K562 (cell line): ENCODE measurements around the gene TMEM129. TPM values are rescaled to one million over a fixed set of nuclear protein-coding genes. Genes with fewer than 3 reads are reported as not detected.

Source experiments
- AFF1 ChIP-seq, 2 experiments: fragments of 450-650 bp; IDR thresholded peaks; 2 replicates each; pipeline ENCODE4 v1.6.1; 2018; ENCODE audit warnings: mild to moderate bottlenecking in 2 of 2, low read depth in 1 of 2; ENCODE audit not compliant: partially characterized antibody in 2 of 2
- CTBP1 ChIP-seq: fragments of 450-650 bp; IDR thresholded peaks from 2 replicates; pipeline ENCODE4 v1.6.1; 2016; ENCODE audit warnings: borderline replicate concordance
- HDAC6 ChIP-seq: IDR thresholded peaks from 2 replicates; pipeline ENCODE4 v1.6.1; 2012; ENCODE audit warnings: low read depth, mild to moderate bottlenecking, control low read depth, inconsistent platforms, low read length, moderate library complexity
- IFI16 ChIP-seq: fragments of 250-450 bp; sonication (Bioruptor Pico); IDR thresholded peaks from 2 replicates; pipeline ENCODE4 v2.1.2; 2022; ENCODE audit warnings: mild to moderate bottlenecking, inconsistent platforms
- LCOR ChIP-seq: sonication (generic); formaldehyde crosslinking; IDR thresholded peaks from 2 replicates; pipeline ENCODE4 v1.8.0; 2022; ENCODE audit warnings: mild to moderate bottlenecking, missing genetic modification reagents
- NFE2 ChIP-seq: IDR thresholded peaks from 2 replicates; pipeline ENCODE4 v1.6.1; 2014; ENCODE audit warnings: antibody characterized with exemption, low read depth
- NFE2L1 ChIP-seq: fragments of 450-650 bp; IDR thresholded peaks from 2 replicates; pipeline ENCODE4 v1.6.1; 2016; ENCODE audit warnings: missing genetic modification characterization, low read depth, mild to moderate bottlenecking, missing compliant biosample characterization, moderate library complexity, borderline replicate concordance
- POLR2G ChIP-seq: fragments of 200-400 bp; formaldehyde crosslinking; IDR thresholded peaks from 2 replicates; pipeline ENCODE4 v1.6.1; 2017; ENCODE audit warnings: low read depth, mild to moderate bottlenecking, antibody characterized with exemption, low read length, moderate library complexity
- PURB ChIP-seq: sonication (generic); formaldehyde crosslinking; IDR thresholded peaks from 2 replicates; pipeline ENCODE4 v1.9.0; 2021; ENCODE audit warnings: low read depth, mild to moderate bottlenecking, missing genetic modification reagents
- SAFB2 ChIP-seq: fragments of 200-400 bp; formaldehyde crosslinking; IDR thresholded peaks from 2 replicates; pipeline ENCODE4 v1.6.1; 2018; ENCODE audit warnings: borderline replicate concordance, low read length, low read depth, moderate library complexity; ENCODE audit not compliant: severe bottlenecking
- SETDB1 ChIP-seq: IDR thresholded peaks from one replicate; pipeline ENCODE4 v1.6.1; 2012; ENCODE audit warnings: low read length, control low read depth, inconsistent platforms
- SIN3A ChIP-seq, 2 experiments: fragments of 150-350 bp in 1 of 2; IDR thresholded peaks; 2 replicates each; pipeline ENCODE4 v1.6.1; 2011 to 2016; ENCODE audit warnings: borderline replicate concordance in 2 of 2, low read depth in 2 of 2, low read length in 2 of 2, mild to moderate bottlenecking in 2 of 2, moderate library complexity in 2 of 2; ENCODE audit not compliant: control insufficient read depth in 1 of 2
- TEAD4 ChIP-seq, 2 experiments: sonication (generic) in 1 of 2; formaldehyde crosslinking in 1 of 2; IDR thresholded peaks; 2 replicates each; pipeline versions ENCODE4 v1.6.1 to v1.8.0; 2012 to 2022; ENCODE audit warnings: borderline replicate concordance in 1 of 2, inconsistent platforms in 1 of 2, low read length in 1 of 2, mild to moderate bottlenecking in 1 of 2, missing genetic modification reagents in 1 of 2
- ZNF79 ChIP-seq: fragments of 250-450 bp; sonication (Bioruptor Pico); IDR thresholded peaks from 2 replicates; pipeline ENCODE4 v1.4.0; 2020; ENCODE audit warnings: low read depth, mild to moderate bottlenecking, moderate library complexity
- polyA plus RNA-seq, 8 experiments: library from polyadenylated mRNA; depleted of rRNA in 4 of 8; stranded (reverse) in 5 of 8; unstranded in 3 of 8; fragments of >200 nt; fragmentation: Nextera tagmentation in 2 of 8; fragmentation: Illumina TruSeq in 1 of 8; extraction: Ambion mirVana in 2 of 8; extraction: Trizol in 1 of 8; gene quantifications; 2 replicates each; pipeline versions ENCODE4 v1.2.1 to v1.2.3, GENCODE V29; 2011 to 2014; ENCODE audit warnings: inconsistent platforms in 1 of 8, missing spikeins in 1 of 8
- total RNA-seq, 7 experiments: library from RNA; depleted of rRNA in 6 of 7; stranded (reverse); fragments of >200 nt in 6 of 7; fragmentation: Illumina TruSeq in 2 of 7; extraction: Trizol in 2 of 7; gene quantifications; 2 replicates each; pipeline versions ENCODE4 v1.2.1 to v1.2.3, GENCODE V29; 2011 to 2021; ENCODE audit warnings: low replicate concordance in 1 of 7
- TF ChIP-seq, protein P1 (sequence below): sonication (generic); formaldehyde crosslinking; IDR thresholded peaks from 2 replicates; pipeline ENCODE4 v1.8.1; 2023; ENCODE audit warnings: missing genetic modification reagents, mild to moderate bottlenecking, borderline replicate concordance
- TF ChIP-seq, protein P2 (sequence below): sonication (generic); formaldehyde crosslinking; IDR thresholded peaks from 2 replicates; pipeline ENCODE4 v1.8.1; 2023; ENCODE audit warnings: mild to moderate bottlenecking, missing genetic modification reagents, moderate library complexity

TMEM129 gene
- total and polyA plus RNA-seq, 9 of the 15 experiments (the other 6 are each of a cell fraction or from before 2014, with no cell fraction given) = 0.34 to 47.2 (median 18.8) TPM

GRCh38 chr4:1721003-1721665, at the start of gene TMEM129, which contains the start of gene TACC3 (continued):
- TF ChIP-seq, protein P1, sequence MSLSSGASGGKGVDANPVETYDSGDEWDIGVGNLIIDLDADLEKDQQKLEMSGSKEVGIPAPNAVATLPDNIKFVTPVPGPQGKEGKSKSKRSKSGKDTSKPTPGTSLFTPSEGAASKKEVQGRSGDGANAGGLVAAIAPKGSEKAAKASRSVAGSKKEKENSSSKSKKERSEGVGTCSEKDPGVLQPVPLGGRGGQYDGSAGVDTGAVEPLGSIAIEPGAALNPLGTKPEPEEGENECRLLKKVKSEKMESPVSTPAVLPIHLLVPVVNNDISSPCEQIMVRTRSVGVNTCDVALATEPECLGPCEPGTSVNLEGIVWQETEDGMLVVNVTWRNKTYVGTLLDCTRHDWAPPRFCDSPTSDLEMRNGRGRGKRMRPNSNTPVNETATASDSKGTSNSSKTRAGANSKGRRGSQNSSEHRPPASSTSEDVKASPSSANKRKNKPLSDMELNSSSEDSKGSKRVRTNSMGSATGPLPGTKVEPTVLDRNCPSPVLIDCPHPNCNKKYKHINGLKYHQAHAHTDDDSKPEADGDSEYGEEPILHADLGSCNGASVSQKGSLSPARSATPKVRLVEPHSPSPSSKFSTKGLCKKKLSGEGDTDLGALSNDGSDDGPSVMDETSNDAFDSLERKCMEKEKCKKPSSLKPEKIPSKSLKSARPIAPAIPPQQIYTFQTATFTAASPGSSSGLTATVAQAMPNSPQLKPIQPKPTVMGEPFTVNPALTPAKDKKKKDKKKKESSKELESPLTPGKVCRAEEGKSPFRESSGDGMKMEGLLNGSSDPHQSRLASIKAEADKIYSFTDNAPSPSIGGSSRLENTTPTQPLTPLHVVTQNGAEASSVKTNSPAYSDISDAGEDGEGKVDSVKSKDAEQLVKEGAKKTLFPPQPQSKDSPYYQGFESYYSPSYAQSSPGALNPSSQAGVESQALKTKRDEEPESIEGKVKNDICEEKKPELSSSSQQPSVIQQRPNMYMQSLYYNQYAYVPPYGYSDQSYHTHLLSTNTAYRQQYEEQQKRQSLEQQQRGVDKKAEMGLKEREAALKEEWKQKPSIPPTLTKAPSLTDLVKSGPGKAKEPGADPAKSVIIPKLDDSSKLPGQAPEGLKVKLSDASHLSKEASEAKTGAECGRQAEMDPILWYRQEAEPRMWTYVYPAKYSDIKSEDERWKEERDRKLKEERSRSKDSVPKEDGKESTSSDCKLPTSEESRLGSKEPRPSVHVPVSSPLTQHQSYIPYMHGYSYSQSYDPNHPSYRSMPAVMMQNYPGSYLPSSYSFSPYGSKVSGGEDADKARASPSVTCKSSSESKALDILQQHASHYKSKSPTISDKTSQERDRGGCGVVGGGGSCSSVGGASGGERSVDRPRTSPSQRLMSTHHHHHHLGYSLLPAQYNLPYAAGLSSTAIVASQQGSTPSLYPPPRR (CRISPR knock-in tag) = no peak
- TF ChIP-seq SETDB1 (no peak), PURB (CRISPR knock-in tag) (no peak), CTBP1 (peak; percentile 22; the same call in 1 of the 2 replicates), IFI16 (CRISPR knock-in tag) (no peak), AFF1 (IDR thresholded peaks at IDR 0.05; ENCODE audit: low read depth in 1 of 2, partially characterized antibody in 2 of 2) (peak in 1 of 2 experiments; percentile 86), LCOR (CRISPR knock-in tag) (peak; percentile 24; the same call in 1 of the 2 replicates), HDAC6 (no peak), SIN3A (IDR thresholded peaks at IDR 0.05; ENCODE audit: borderline replicate concordance in 2 of 2, control insufficient read depth in 1 of 2, low read depth in 2 of 2, low read length in 2 of 2) (peak; percentile 70 to 95; a peak in 2 of 4 replicates), SAFB2 (no peak), NFE2L1 (tag) (no peak), POLR2G (peak; percentile 88), ZNF79 (CRISPR knock-in tag) (no peak), NFE2 (no peak), TEAD4 (IDR thresholded peaks at IDR 0.05; ENCODE audit: low read length) (no peak), TEAD4 (CRISPR knock-in tag; IDR thresholded peaks at IDR 0.05; ENCODE audit: borderline replicate concordance) (no peak)
- TF ChIP-seq, protein P2, sequence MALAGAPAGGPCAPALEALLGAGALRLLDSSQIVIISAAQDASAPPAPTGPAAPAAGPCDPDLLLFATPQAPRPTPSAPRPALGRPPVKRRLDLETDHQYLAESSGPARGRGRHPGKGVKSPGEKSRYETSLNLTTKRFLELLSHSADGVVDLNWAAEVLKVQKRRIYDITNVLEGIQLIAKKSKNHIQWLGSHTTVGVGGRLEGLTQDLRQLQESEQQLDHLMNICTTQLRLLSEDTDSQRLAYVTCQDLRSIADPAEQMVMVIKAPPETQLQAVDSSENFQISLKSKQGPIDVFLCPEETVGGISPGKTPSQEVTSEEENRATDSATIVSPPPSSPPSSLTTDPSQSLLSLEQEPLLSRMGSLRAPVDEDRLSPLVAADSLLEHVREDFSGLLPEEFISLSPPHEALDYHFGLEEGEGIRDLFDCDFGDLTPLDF (CRISPR knock-in tag) = 0 out of 2 replicates have a peak, but pooled peaks have one; percentile 30
